Activated naive CD4-positive, alpha-beta T cell treated with Interleukin-2 at 50 U/mL for 16 hours (primary cell): ENCODE data around the gene PSAP.

Source experiments
- DNase-seq: peaks from one replicate; pipeline ENCODE4 v3.0.0-alpha.2; 2020

PSAP gene

GRCh38 chr10:71824333-71824732 lies 26.7 kb downstream of the PSAP start:
- no peak for DNase-seq

- no peak for DNase-seq
Measured at GRCh38 chr10:71823356-71823755, 27.7 kb downstream of the PSAP start.

GRCh38 chr10:71821909-71822763 lies 28.9 kb downstream of the PSAP start:
- DNase-seq, result no peak

- no peak for DNase-seq
Measured at GRCh38 chr10:71820966-71821365, 30.1 kb downstream of the PSAP start.

GRCh38 chr10:71819985-71820384 lies 31.1 kb downstream of the PSAP start:
- DNase-seq, result no peak

- DNase-seq, result no peak
Measured at GRCh38 chr10:71819441-71819861, 31.6 kb downstream of the PSAP start.

- DNase-seq, result no peak
Measured at GRCh38 chr10:71818674-71819260, 32.3 kb downstream of the PSAP start.

GRCh38 chr10:71817831-71818655 lies 33.0 kb downstream of the PSAP start:
- no peak for DNase-seq

GRCh38 chr10:71816936-71817618 lies 34.0 kb downstream of the PSAP start:
- DNase-seq, result no peak

GRCh38 chr10:71816421-71816851 lies 34.6 kb downstream of the PSAP start:
- no peak for DNase-seq

- no peak for DNase-seq
Measured at GRCh38 chr10:71815515-71816130, 35.4 kb downstream of the PSAP start.

GRCh38 chr10:71814922-71815411 lies 36.1 kb downstream of the PSAP start:
- no peak for DNase-seq

- DNase-seq, result no peak
Measured at GRCh38 chr10:71812913-71813590, 38.0 kb downstream of the PSAP start.

- DNase-seq, result peak; percentile 77
Measured at GRCh38 chr10:71812016-71812912, 38.8 kb downstream of the PSAP start.

GRCh38 chr10:71811351-71811750 lies 39.7 kb downstream of the PSAP start:
- no peak for DNase-seq

- DNase-seq, result no peak
Measured at GRCh38 chr10:71810048-71810750, 40.9 kb downstream of the PSAP start.

- no peak for DNase-seq
Measured at GRCh38 chr10:71809628-71810027, 41.4 kb downstream of the PSAP start.

GRCh38 chr10:71807557-71808510 lies 43.2 kb downstream of the PSAP start:
- DNase-seq, result no peak
